Astrocyte of the cerebellum (primary cell): ENCODE measurements around the gene UNC119.

Source experiments
- DNase-seq: peaks from one replicate; pipeline ENCODE4 v3.0.0-alpha.2; 2011; ENCODE audit warnings: low read depth
- H3K4me3 ChIP-seq: 2 replicates; pipeline ENCODE4 v1.5.1; 2011; ENCODE audit warnings: mild to moderate bottlenecking, low read depth, low read length, moderate library complexity
- CTCF ChIP-seq: IDR thresholded peaks from 2 replicates; pipeline ENCODE4 v1.5.1; 2012; ENCODE audit warnings: low read length, low read depth, moderate library complexity, mild to moderate bottlenecking; ENCODE audit errors: missing control alignments
- in situ Hi-C: cut with HindIII; loops from 2 replicates; pipeline ENCODE4 v1.10.0; 2017; ENCODE audit warnings: low sequenced_read_pairs

UNC119 gene

GRCh38 chr17:28585851-28586250 lies 33.4 kb upstream of the UNC119 start:
- no peak for DNase-seq
- TF ChIP-seq CTCF: no peak
- in situ Hi-C loops: no loop called here
- no peak overlapping the region for H3K4me3 ChIP-seq

- no peak for TF ChIP-seq CTCF
- in situ Hi-C loops: no loop called here
- no peak overlapping the region for H3K4me3 ChIP-seq
- DNase-seq: no peak
These were observed 32.0 kb upstream of the UNC119 start for GRCh38 chr17:28584434-28584833.

GRCh38 chr17:28582513-28582912 lies 30.1 kb upstream of the UNC119 start:
- TF ChIP-seq CTCF: no peak
- in situ Hi-C loops: no loop called here
- no peak overlapping the region for H3K4me3 ChIP-seq
- DNase-seq: no peak

GRCh38 chr17:28580959-28581358 lies 28.5 kb upstream of the UNC119 start:
- no peak overlapping the region for H3K4me3 ChIP-seq
- DNase-seq: no peak
- TF ChIP-seq CTCF: no peak
- in situ Hi-C loops: no loop called here

DNA sequence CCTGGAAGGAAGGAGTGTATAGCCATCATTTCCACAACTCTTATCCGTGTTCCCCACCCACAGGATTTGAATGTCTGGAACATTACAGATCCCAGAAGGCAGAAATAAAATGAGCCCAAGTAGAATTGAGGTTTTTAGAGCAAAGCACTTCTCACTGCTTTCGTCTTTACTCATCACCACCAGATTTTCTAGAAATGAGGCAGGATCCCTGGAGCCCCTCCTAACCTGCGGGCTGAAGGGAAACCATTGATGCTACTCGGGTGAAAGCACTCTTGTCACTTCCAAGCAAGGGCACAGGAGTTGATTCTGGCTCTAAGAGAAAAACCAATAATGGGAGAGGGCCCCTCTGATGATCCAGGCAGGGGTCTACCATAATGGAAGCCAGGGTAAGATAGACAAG lies 27.1 kb upstream of the UNC119 start:
- H3K4me3 ChIP-seq: no peak overlapping the region
- no peak for TF ChIP-seq CTCF
- in situ Hi-C loops: loop anchor here (5.0 kb wide), 1 partner anchor 38 kb away; no protein-coding TSS in a partner anchor
- no peak for DNase-seq

DNA sequence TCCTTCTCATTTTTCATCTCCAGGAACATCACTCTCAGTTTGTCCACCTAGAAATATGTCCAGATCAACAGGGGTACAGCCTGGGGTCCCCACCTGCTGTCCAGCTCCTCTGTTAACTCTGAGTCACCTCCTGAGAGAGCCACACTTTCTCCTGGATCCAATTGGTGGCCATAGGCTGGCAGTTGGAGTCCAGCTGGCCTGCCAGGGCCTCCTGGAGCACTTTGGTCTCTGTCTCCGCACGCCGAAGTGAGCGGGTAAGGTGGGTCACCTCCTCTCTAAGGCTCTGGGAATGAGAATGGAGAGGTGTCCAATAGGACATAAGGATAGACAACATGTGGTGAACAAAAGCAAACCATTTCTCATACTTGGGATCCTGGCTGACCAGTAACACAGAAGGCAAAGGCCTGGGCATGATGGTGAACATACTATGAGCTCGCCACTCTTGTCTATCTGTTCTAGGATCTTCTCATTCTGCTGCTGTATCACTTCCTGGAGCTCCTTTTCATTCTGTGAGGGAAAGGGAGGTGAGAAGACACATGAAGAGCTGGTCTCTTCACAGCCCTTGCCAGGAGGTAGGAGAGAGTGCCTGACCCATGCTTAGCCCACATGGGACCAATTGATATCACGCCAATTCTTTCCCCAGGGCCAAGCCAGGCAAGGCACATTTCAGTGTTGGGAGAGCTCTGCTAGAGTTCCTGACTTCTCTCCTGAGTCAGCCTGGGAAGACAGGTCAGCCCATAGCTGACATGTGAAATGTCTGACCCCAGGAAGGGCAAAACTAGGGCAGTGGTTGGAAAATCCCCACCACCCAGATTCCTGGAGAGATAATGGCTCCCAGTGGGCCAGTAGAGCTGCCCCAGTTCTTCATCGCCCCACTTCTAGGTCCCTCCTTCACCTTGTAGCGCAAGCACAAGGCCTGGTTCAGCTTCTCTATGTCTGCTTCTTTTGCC lies 26.1 kb upstream of the UNC119 start:
- no peak for DNase-seq
- no peak for TF ChIP-seq CTCF
- in situ Hi-C loops: loop anchor here (5.0 kb wide), 1 partner anchor 39 kb away; no protein-coding TSS in a partner anchor
- no peak overlapping the region for H3K4me3 ChIP-seq
